ENCODE measurements around the gene LRRC7. TPM values are rescaled to one million over a fixed set of nuclear protein-coding genes. Genes with fewer than 3 reads are reported as not detected.

Gene LRRC7
- total and polyA plus RNA-seq, 2 of the 13 experiments (the other 11 are each of a cell fraction or from before 2014, with no cell fraction given) = not detected

GRCh38 chr1:69888657-69889056, 320.9 kb downstream of the LRRC7 start:
- TF ChIP-seq CBX1 (IDR thresholded peaks at IDR 0.05; ENCODE audit: low read depth) (no peak), ZBTB7B (CRISPR knock-in tag; IDR thresholded peaks at IDR 0.05) (no peak), MEF2D (CRISPR knock-in tag; IDR thresholded peaks at IDR 0.05) (no peak), MAFF (IDR thresholded peaks at IDR 0.05; ENCODE audit: low read depth, low read length) (no peak), LRRFIP1 (CRISPR knock-in tag; conservative IDR thresholded peaks at IDR 0.05) (no peak), ZNF772 (CRISPR knock-in tag; IDR thresholded peaks at IDR 0.05) (no peak), NFE2 (CRISPR knock-in tag; IDR thresholded peaks at IDR 0.05) (no peak)
- Histone ChIP-seq H4K20me1 (ENCODE audit: insufficient read depth, low read length) (no peaks in the 10 kb centered on the region), H3K9me3 (ENCODE audit: low read length) (peaks cover 7% of the 10 kb centered on the region; the same call in 1 of the 2 replicates), H3K27me3 (ENCODE audit: control insufficient read depth in 1 of 2, insufficient read depth in 2 of 2, low read length in 2 of 2) (no peaks in the 10 kb centered on the region), H3K9ac (ENCODE audit: insufficient read depth, low read depth, low read length) (no peak overlapping the region), H2AFZ (ENCODE audit: low read length) (no peak overlapping the region), H3K4me3 (replicated peaks in 1 of 3; ENCODE audit: insufficient read depth in 1 of 3, low read depth in 2 of 3, low read length in 3 of 3) (no peak overlapping the region), H3K36me3 (replicated peaks in 1 of 2; ENCODE audit: control insufficient read depth in 1 of 2, insufficient read depth in 2 of 2, low read length in 2 of 2) (no peaks in the 10 kb centered on the region), H3K4me1 (ENCODE audit: insufficient read depth, low read length) (no peaks in the 10 kb centered on the region), H3K79me2 (ENCODE audit: insufficient read depth, low read length) (no peaks in the 10 kb centered on the region), H3K4me2 (ENCODE audit: low read depth, low read length) (no peak overlapping the region), H3K27ac (ENCODE audit: extremely low read length, insufficient read depth, low read length) (no peak overlapping the region)
- BruUV-seq (replicated peaks) = no TSS peak
- FAIRE-seq = no peak
- intact Hi-C loops (cut with micrococcal nuclease; ENCODE audit: unreplicated experiment) = no loop called here
- POLR2A ChIA-PET = no interaction called here
- DNase-seq (ENCODE audit: low spot score) = no peak
- in situ Hi-C loops (cut with HindIII; ENCODE audit: extremely low pct_ligation_motif_present, low pct_unique_long_range_greater_than_20kb) = no loop called here
- CTCF ChIA-PET (ENCODE audit: low intra/inter-chr PET ratio, low total read pairs) = no interaction called here
- 10% methylated on average over 1 of the region's 1 CpG for WGBS (ENCODE audit: low lambda C conversion rate)
- no peak for ATAC-seq

GRCh38 chr1:69898403-69898947, 330.8 kb downstream of the LRRC7 start:
- Histone ChIP-seq H3K9ac (ENCODE audit: insufficient read depth, low read depth, low read length) (no peak overlapping the region), H4K20me1 (ENCODE audit: insufficient read depth, low read length) (no peaks in the 10 kb centered on the region), H3K79me2 (ENCODE audit: insufficient read depth, low read length) (no peaks in the 10 kb centered on the region), H3K4me1 (ENCODE audit: insufficient read depth, low read length) (no peaks in the 10 kb centered on the region), H2AFZ (ENCODE audit: low read length) (no peak overlapping the region), H3K27me3 (ENCODE audit: control insufficient read depth in 1 of 2, insufficient read depth in 2 of 2, low read length in 2 of 2) (no peaks in the 10 kb centered on the region), H3K4me3 (replicated peaks in 1 of 3; ENCODE audit: insufficient read depth in 1 of 3, low read depth in 2 of 3, low read length in 3 of 3) (no peak overlapping the region), H3K4me2 (ENCODE audit: low read depth, low read length) (no peak overlapping the region), H3K36me3 (replicated peaks in 1 of 2; ENCODE audit: control insufficient read depth in 1 of 2, insufficient read depth in 2 of 2, low read length in 2 of 2) (no peaks in the 10 kb centered on the region), H3K9me3 (ENCODE audit: low read length) (no peaks in the 10 kb centered on the region), H3K27ac (ENCODE audit: extremely low read length, insufficient read depth, low read length) (no peak overlapping the region)
- DNase-seq (ENCODE audit: low spot score) = no peak
- no TSS peak for BruUV-seq (replicated peaks)
- FAIRE-seq = no peak
- ChIA-PET POLR2A (no interaction called here), CTCF (ENCODE audit: low intra/inter-chr PET ratio, low total read pairs) (no interaction called here)
- intact Hi-C loops (cut with micrococcal nuclease; ENCODE audit: unreplicated experiment) = no loop called here
- in situ Hi-C loops (cut with HindIII; ENCODE audit: extremely low pct_ligation_motif_present, low pct_unique_long_range_greater_than_20kb) = no loop called here
- no peak for ATAC-seq
- 2% methylated on average over 5 of the region's 5 CpGs for WGBS (ENCODE audit: low lambda C conversion rate)
- TF ChIP-seq DPF2 (CRISPR knock-in tag; IDR thresholded peaks at IDR 0.05; ENCODE audit: borderline replicate concordance, low read depth) (no peak), SNRNP70 (IDR thresholded peaks at IDR 0.05; ENCODE audit: low read depth, low read length) (no peak), ZNF44 (CRISPR knock-in tag; IDR thresholded peaks at IDR 0.05) (no peak), HOXD1 (CRISPR knock-in tag; IDR thresholded peaks at IDR 0.05) (no peak), CSRNP2 (CRISPR knock-in tag; conservative IDR thresholded peaks at IDR 0.05; ENCODE audit: low read depth) (no peak), FIP1L1 (IDR thresholded peaks at IDR 0.05; ENCODE audit: borderline replicate concordance, insufficient read depth, low read depth, low read length) (no peak), ARNTL (CRISPR knock-in tag; IDR thresholded peaks at IDR 0.05) (no peak), ZBTB2 (CRISPR knock-in tag; IDR thresholded peaks at IDR 0.05; ENCODE audit: low read depth) (no peak)

Data from HepG2 (cell line).